H9 (cell line): ENCODE measurements around the gene KIF3B. TPM values are rescaled to one million over a fixed set of nuclear protein-coding genes. Genes with fewer than 3 reads are reported as not detected.

Experiments used
- DNase-seq: peaks from one replicate; pipeline ENCODE4 v3.0.0-alpha.2; 2017
- H2AFZ ChIP-seq: one replicate; pipeline ENCODE4 v1.6.1; 2013; ENCODE audit warnings: mild to moderate bottlenecking, low read length, control low read depth, moderate library complexity
- H2AK5ac ChIP-seq: 2 replicates; pipeline ENCODE4 v1.6.1; 2013; ENCODE audit warnings: low read length, control low read depth, mixed read lengths; ENCODE audit not compliant: insufficient read length
- H2BK120ac ChIP-seq: one replicate; pipeline ENCODE4 v1.6.1; 2013; ENCODE audit warnings: low read depth, mild to moderate bottlenecking, low read length, control low read depth, inconsistent platforms; ENCODE audit not compliant: poor library complexity, severe bottlenecking
- H2BK12ac ChIP-seq: 2 replicates; pipeline ENCODE4 v1.6.1; 2013; ENCODE audit warnings: low read length, control low read depth, mixed read lengths, low read depth; ENCODE audit not compliant: insufficient read length
- H2BK15ac ChIP-seq: 2 replicates; pipeline ENCODE4 v1.6.1; 2013; ENCODE audit warnings: low read depth, low read length, control low read depth
- H2BK20ac ChIP-seq: one replicate; pipeline ENCODE4 v1.6.1; 2013; ENCODE audit warnings: low read depth, mild to moderate bottlenecking, low read length, control low read depth, inconsistent platforms; ENCODE audit not compliant: poor library complexity, severe bottlenecking
- H2BK5ac ChIP-seq: 2 replicates; pipeline ENCODE4 v1.6.1; 2013; ENCODE audit warnings: low read length, control low read depth, mixed read lengths; ENCODE audit not compliant: insufficient read length
- H3K14ac ChIP-seq: 2 replicates; pipeline ENCODE4 v1.6.1; 2013; ENCODE audit warnings: low read length, control low read depth; ENCODE audit not compliant: insufficient read depth
- H3K18ac ChIP-seq: 2 replicates; pipeline ENCODE4 v1.6.1; 2013; ENCODE audit warnings: low read depth, mild to moderate bottlenecking, mixed read lengths, low read length, control low read depth; ENCODE audit not compliant: insufficient read length
- H3K23ac ChIP-seq: 2 replicates; pipeline ENCODE4 v1.6.1; 2013; ENCODE audit warnings: low read length, control low read depth, mixed read lengths, low read depth; ENCODE audit not compliant: insufficient read length
- H3K23me2 ChIP-seq: 2 replicates; pipeline ENCODE4 v1.6.1; 2013; ENCODE audit warnings: low read depth, mild to moderate bottlenecking, mixed read lengths, low read length, control low read depth; ENCODE audit not compliant: insufficient read length, poor library complexity, severe bottlenecking
- H3K27ac ChIP-seq: 2 replicates; pipeline ENCODE4 v1.5.1; 2013; ENCODE audit warnings: low read length, control low read depth, mixed read lengths, low read depth; ENCODE audit not compliant: insufficient read length
- H3K27me3 ChIP-seq: 2 replicates; pipeline ENCODE4 v1.6.1; 2013; ENCODE audit warnings: low read length, control low read depth, inconsistent platforms; ENCODE audit not compliant: insufficient read depth
- H3K4ac ChIP-seq: 2 replicates; pipeline ENCODE4 v1.6.1; 2013; ENCODE audit warnings: low read depth, mild to moderate bottlenecking, control low read depth, inconsistent platforms, low read length, moderate library complexity
- H3K4me1 ChIP-seq: 2 replicates; pipeline ENCODE4 v1.6.1; 2013; ENCODE audit warnings: low read length, control low read depth, inconsistent platforms; ENCODE audit not compliant: insufficient read depth
- H3K4me2 ChIP-seq: 2 replicates; pipeline ENCODE4 v1.6.1; 2013; ENCODE audit warnings: low read length, control low read depth, mixed read lengths; ENCODE audit not compliant: insufficient read length, insufficient read depth
- H3K56ac ChIP-seq: 2 replicates; pipeline ENCODE4 v1.6.1; 2013; ENCODE audit warnings: low read depth, mild to moderate bottlenecking, mixed read lengths, low read length, control low read depth; ENCODE audit not compliant: insufficient read length
- H3K79me1 ChIP-seq: 2 replicates; pipeline ENCODE4 v1.6.1; 2013; ENCODE audit warnings: low read depth, mild to moderate bottlenecking, moderate library complexity, low read length, control low read depth, inconsistent platforms; ENCODE audit not compliant: insufficient read depth, poor library complexity, severe bottlenecking
- H3K79me2 ChIP-seq: 2 replicates; pipeline ENCODE4 v1.6.1; 2013; ENCODE audit warnings: low read length, control low read depth, inconsistent platforms; ENCODE audit not compliant: insufficient read depth
- H3K9ac ChIP-seq: 2 replicates; pipeline ENCODE4 v1.6.1; 2013; ENCODE audit warnings: low read length, control low read depth, mixed read lengths; ENCODE audit not compliant: insufficient read length; ENCODE audit errors: extremely low read depth
- H3K9me3 ChIP-seq: one replicate; pipeline ENCODE4 v1.6.1; 2013; ENCODE audit warnings: low read depth, low read length, inconsistent platforms; ENCODE audit not compliant: control insufficient read depth
- H3T11ph ChIP-seq: one replicate; pipeline ENCODE4 v1.6.1; 2013; ENCODE audit warnings: mild to moderate bottlenecking, low read length, control low read depth, inconsistent platforms
- H4K20me1 ChIP-seq: one replicate; pipeline ENCODE4 v1.6.1; 2013; ENCODE audit not compliant: control insufficient read depth, insufficient read length, insufficient read depth
- H4K5ac ChIP-seq: 2 replicates; pipeline ENCODE4 v1.6.1; 2013; ENCODE audit warnings: low read depth, mild to moderate bottlenecking, mixed read lengths, low read length, control low read depth; ENCODE audit not compliant: insufficient read length
- H4K8ac ChIP-seq: replicated peaks from 2 replicates; pipeline ENCODE4 v1.6.1; 2013; ENCODE audit warnings: low read length, control low read depth, mixed read lengths, low read depth; ENCODE audit not compliant: insufficient read length
- H4K91ac ChIP-seq: 2 replicates; pipeline ENCODE4 v1.6.1; 2013; ENCODE audit warnings: low read depth, mild to moderate bottlenecking, moderate library complexity, mixed read lengths, low read length, control low read depth; ENCODE audit not compliant: insufficient read length
- H3K27ac Mint-ChIP-seq, 3 experiments: 2 replicates in 2 of 3; 3 replicates in 1 of 3; pipeline ENCODE4 v1.8.0; 2020 to 2021; ENCODE audit warnings: mixed read lengths in 3 of 3, mild to moderate bottlenecking in 1 of 3, moderate library complexity in 1 of 3
- H3K27me3 Mint-ChIP-seq: 2 replicates; pipeline ENCODE4 v1.8.0; 2021; ENCODE audit warnings: low read depth, mild to moderate bottlenecking, moderate library complexity, mixed read lengths
- H3K36me3 Mint-ChIP-seq, 3 experiments: 2 replicates in 2 of 3; 3 replicates in 1 of 3; pipeline ENCODE4 v1.8.0; 2020 to 2021; ENCODE audit warnings: low read depth in 3 of 3, mixed read lengths in 3 of 3; ENCODE audit not compliant: insufficient read depth in 1 of 3
- H3K4me1 Mint-ChIP-seq, 2 experiments: 2 replicates each; pipeline ENCODE4 v1.8.0; 2020; ENCODE audit warnings: mixed read lengths in 2 of 2
- H3K4me3 Mint-ChIP-seq, 2 experiments: 2 replicates in 1 of 2; 3 replicates in 1 of 2; pipeline ENCODE4 v1.8.0; 2020 to 2021; ENCODE audit warnings: mild to moderate bottlenecking in 2 of 2, mixed read lengths in 2 of 2, moderate library complexity in 1 of 2
- H3K9me3 Mint-ChIP-seq, 2 experiments: 2 replicates in 1 of 2; 3 replicates in 1 of 2; pipeline ENCODE4 v1.8.0; 2020; ENCODE audit warnings: mild to moderate bottlenecking in 2 of 2, mixed read lengths in 2 of 2, moderate library complexity in 1 of 2
- CTCF ChIP-seq: fragments of 200-600 bp; sonication (generic); conservative IDR thresholded peaks from 3 replicates; pipeline ENCODE4 v1.8.0; 2021; ENCODE audit warnings: antibody characterized with exemption, mild to moderate bottlenecking
- WGBS: extraction: QIAGEN DNeasy Blood & Tissue Kit; methylation state at CpG from one replicate; pipeline ENCODE4 v1.1.7; 2013; ENCODE audit warnings: missing lambda C conversion rate, low lambda C conversion rate, mixed read lengths; ENCODE audit not compliant: insufficient read length; ENCODE audit errors: extremely low coverage; 5-methylcytosine and 5-hydroxymethylcytosine counted together
- total RNA-seq: library from RNA; stranded (reverse); gene quantifications from 2 replicates; pipeline ENCODE4 v1.2.1, GENCODE V29; 2021

The KIF3B gene
- total RNA-seq, 1 experiment from 2014 or later, result 29.7 TPM

- no peak overlapping the region for H2BK120ac ChIP-seq
- no peak overlapping the region for H4K8ac ChIP-seq
- no peak overlapping the region for H3K18ac ChIP-seq
- Mint-ChIP-seq H3K4me1 (peaks cover 20 to 22% of the 10 kb centered on the region in 2 experiments), H3K9me3 (no peaks in the 10 kb centered on the region), H3K27me3 (peaks cover 2% of the 10 kb centered on the region; the same call in 1 of the 2 replicates), H3K4me3 (no peak overlapping the region), H3K36me3 (peaks cover 3 to 22% (median 19%) of the 10 kb centered on the region in 3 experiments; a peak in 5 of 7 replicates), H3K27ac (no peak overlapping the region)
- no peak overlapping the region for H3K27ac ChIP-seq
- no peak overlapping the region for H2BK15ac ChIP-seq
- H2AK5ac ChIP-seq, result no peak overlapping the region
- H3K4me1 ChIP-seq, result no peaks in the 10 kb centered on the region
- H3K23me2 ChIP-seq, result no peaks in the 10 kb centered on the region
- no peak overlapping the region for H3K23ac ChIP-seq
- no peak overlapping the region for H4K91ac ChIP-seq
- WGBS, result no CpG with 5 or more reads among the region's 9 CpGs
- H3K4ac ChIP-seq, result no peak overlapping the region
- H3K9ac ChIP-seq, result no peak overlapping the region
- no peaks in the 10 kb centered on the region for H4K20me1 ChIP-seq
- no peaks in the 10 kb centered on the region for H3K9me3 ChIP-seq
- no peaks in the 10 kb centered on the region for H3K27me3 ChIP-seq
- no peak overlapping the region for H3K4me2 ChIP-seq
- no peak overlapping the region for H3K14ac ChIP-seq
- no peak for DNase-seq
- no peak overlapping the region for H4K5ac ChIP-seq
- H2BK5ac ChIP-seq, result no peak overlapping the region
- H3K56ac ChIP-seq, result no peak overlapping the region
- H3K79me2 ChIP-seq, result no peaks in the 10 kb centered on the region
- no peak overlapping the region for H2BK20ac ChIP-seq
- TF ChIP-seq CTCF, result no peak
- H2AFZ ChIP-seq, result no peak overlapping the region
- H3T11ph ChIP-seq, result no peak overlapping the region
- no peaks in the 10 kb centered on the region for H3K79me1 ChIP-seq
- H2BK12ac ChIP-seq, result no peak overlapping the region
Observed at GRCh38 chr20:32238483-32239425, 38.7 kb upstream of the KIF3B start.
